Spleen (tissue), 11 donors: ENCODE data around the gene ABCC10. TPM values are rescaled to one million over a fixed set of nuclear protein-coding genes. Genes with fewer than 3 reads are reported as not detected.
"Not testable (repeated sequence)": the region's sequence is repeated elsewhere in the genome, so short reads cannot be mapped to it uniquely, and the experiment has no call there.

Source experiments
- DNase-seq: peaks from one replicate; pipeline ENCODE4 v3.0.0-alpha.2; 2020
- H3K27ac ChIP-seq, 8 donors: fragments of 200-600 bp; sonication (generic) in 7 of 8; 1 replicate in 4 of 8; 2 replicates in 4 of 8; pipeline versions ENCODE4 v1.5.0 to v1.8.0; 2016 to 2021; ENCODE audit warnings: inconsistent platforms in 4 of 8, mild to moderate bottlenecking in 4 of 8, moderate library complexity in 1 of 8
- H3K27me3 ChIP-seq, 7 donors: fragments of 200-600 bp; sonication (generic) in 6 of 7; replicated peaks in 1 of 7; 1 replicate in 4 of 7; 2 replicates in 3 of 7; pipeline versions ENCODE4 v1.5.0 to v1.8.0; 2016 to 2021; ENCODE audit warnings: inconsistent platforms in 3 of 7, mild to moderate bottlenecking in 1 of 7
- H3K36me3 ChIP-seq, 6 donors: fragments of 200-600 bp; sonication (generic) in 5 of 6; 1 replicate in 4 of 6; 2 replicates in 2 of 6; pipeline versions ENCODE4 v1.5.0 to v1.8.0; 2016 to 2021; ENCODE audit warnings: inconsistent platforms in 2 of 6
- H3K4me1 ChIP-seq, 6 donors: fragments of 200-600 bp; sonication (generic) in 5 of 6; 1 replicate in 3 of 6; 2 replicates in 3 of 6; pipeline versions ENCODE4 v1.5.0 to v1.8.0; 2016 to 2021; ENCODE audit warnings: inconsistent platforms in 3 of 6
- H3K4me3 ChIP-seq, 8 donors: fragments of 200-600 bp; sonication (generic) in 7 of 8; 1 replicate in 4 of 8; 2 replicates in 4 of 8; pipeline versions ENCODE4 v1.5.0 to v1.8.0; 2016 to 2021; ENCODE audit warnings: inconsistent platforms in 4 of 8, mild to moderate bottlenecking in 4 of 8, moderate library complexity in 2 of 8
- H3K9me3 ChIP-seq, 8 donors: fragments of 200-600 bp; sonication (generic) in 7 of 8; 1 replicate in 4 of 8; 2 replicates in 4 of 8; pipeline versions ENCODE4 v1.5.0 to v1.8.0; 2016 to 2021; ENCODE audit warnings: inconsistent platforms in 4 of 8
- POLR2A ChIP-seq, 3 donors: fragments of 450-650 bp; IDR thresholded peaks; one replicate each; pipeline ENCODE4 v1.5.1; 2017; ENCODE audit warnings: antibody characterized with exemption in 3 of 3, mild to moderate bottlenecking in 1 of 3
- POLR2AphosphoS5 ChIP-seq, 3 donors: sonication (generic); formaldehyde crosslinking; IDR thresholded peaks; one replicate each; pipeline ENCODE4 v1.5.1; 2017; ENCODE audit warnings: antibody characterized with exemption in 3 of 3
- WGBS, 5 donors: extraction: QIAGEN DNeasy Blood & Tissue Kit in 3 of 5; methylation state at CpG; one replicate each; pipeline versions ENCODE4 v1.1.5 to v1.1.7; 2013 to 2018; 5-methylcytosine and 5-hydroxymethylcytosine counted together
- intact Hi-C: fragments of 100-400 bp; cut with DNase I; formaldehyde crosslinking; loops from one replicate; pipeline ENCODE4 v1.15.0; 2023; ENCODE audit warnings: low total_unique reads
- polyA plus RNA-seq, 3 donors: library from polyadenylated mRNA; stranded (reverse); fragments of 200-250 nt; gene quantifications; one replicate each; pipeline ENCODE4 v1.2.1, GENCODE V29; 2013
- total RNA-seq, 7 donors: library from RNA; depleted of rRNA in 3 of 7; stranded (reverse); fragments of >200 nt in 3 of 7; fragmentation: NEBNext Ultra II Directional in 4 of 7; extraction: Animal tissue kit (Norgen Biotek cat#: 25700) in 4 of 7; gene quantifications; one replicate each; pipeline versions ENCODE4 v1.1.0 to v1.2.1, GENCODE V29; 2016 to 2021
- TF ChIP-seq, protein P1 (sequence below), 11 experiments: fragments of 200-600 bp in 7 of 11; fragments of 450-650 bp in 4 of 11; sonication (generic) in 4 of 11; IDR thresholded peaks in 8 of 11; conservative IDR thresholded peaks in 3 of 11; 1 replicate in 7 of 11; 2 replicates in 4 of 11; pipeline versions ENCODE4 v1.4.0 to v1.8.0; 2016 to 2021; ENCODE audit warnings: antibody characterized with exemption in 11 of 11, inconsistent platforms in 4 of 11, mild to moderate bottlenecking in 1 of 11
- donor health status: healthy with polysubstance abuse.
- donor health status: DM: no; HTN: no; CAD: no; lungs with moderate emphysema.
- donor health status: DM: no; HTN: no; CAD: no.
- donor health status: Bipolar disorder and iron deficiency.
- donor health status: healthy.
- donor health status: DM: no; HTN: no; CAD: no.
- donor health status: DM: yes; HTN: yes; CAD: no.

Gene ABCC10
- total and polyA plus RNA-seq, 10 donors: 13.1 to 52.6 (median 31.6) TPM

DNA sequence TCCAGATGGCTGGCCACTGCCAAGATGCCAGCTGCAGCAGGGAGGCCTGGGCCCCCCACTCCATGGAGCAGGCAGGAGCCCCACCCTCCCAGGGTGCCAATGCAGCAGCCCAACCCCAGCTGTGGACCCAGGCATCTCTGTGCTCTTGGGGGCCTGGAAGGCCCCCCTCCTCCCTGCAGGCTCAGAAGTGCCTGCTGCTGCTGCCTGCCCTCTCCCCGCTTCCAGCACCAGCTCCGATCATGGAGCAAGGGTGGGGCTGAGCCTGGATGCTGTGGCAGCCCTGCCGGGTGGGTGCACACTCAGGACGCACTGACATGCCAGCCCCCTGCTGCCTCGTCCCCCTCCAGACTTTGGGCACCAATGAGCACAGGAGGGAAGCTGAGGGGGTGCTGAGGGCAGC lies 14.8 kb upstream of the ABCC10 start:
- H3K4me1 ChIP-seq: no peaks in the 10 kb centered on the region
- no peak overlapping the region for H3K27ac ChIP-seq
- H3K4me3 ChIP-seq: no peak overlapping the region
- peaks cover 0 to 9% (median 0%) of the 10 kb centered on the region in 8 donors for H3K9me3 ChIP-seq
- no peak for DNase-seq
- no peaks in the 10 kb centered on the region for H3K36me3 ChIP-seq
- 69 to 91% (median 77%) methylated on average over 5 of the region's 5 CpGs for WGBS, 5 donors
- H3K27me3 ChIP-seq: peaks cover 0 to 12% (median 0%) of the 10 kb centered on the region in 7 donors
- TF ChIP-seq POLR2A (IDR thresholded peaks at IDR 0.05): no peak
- TF ChIP-seq POLR2AphosphoS5 (IDR thresholded peaks at IDR 0.05): no peak
- TF ChIP-seq, protein P1, sequence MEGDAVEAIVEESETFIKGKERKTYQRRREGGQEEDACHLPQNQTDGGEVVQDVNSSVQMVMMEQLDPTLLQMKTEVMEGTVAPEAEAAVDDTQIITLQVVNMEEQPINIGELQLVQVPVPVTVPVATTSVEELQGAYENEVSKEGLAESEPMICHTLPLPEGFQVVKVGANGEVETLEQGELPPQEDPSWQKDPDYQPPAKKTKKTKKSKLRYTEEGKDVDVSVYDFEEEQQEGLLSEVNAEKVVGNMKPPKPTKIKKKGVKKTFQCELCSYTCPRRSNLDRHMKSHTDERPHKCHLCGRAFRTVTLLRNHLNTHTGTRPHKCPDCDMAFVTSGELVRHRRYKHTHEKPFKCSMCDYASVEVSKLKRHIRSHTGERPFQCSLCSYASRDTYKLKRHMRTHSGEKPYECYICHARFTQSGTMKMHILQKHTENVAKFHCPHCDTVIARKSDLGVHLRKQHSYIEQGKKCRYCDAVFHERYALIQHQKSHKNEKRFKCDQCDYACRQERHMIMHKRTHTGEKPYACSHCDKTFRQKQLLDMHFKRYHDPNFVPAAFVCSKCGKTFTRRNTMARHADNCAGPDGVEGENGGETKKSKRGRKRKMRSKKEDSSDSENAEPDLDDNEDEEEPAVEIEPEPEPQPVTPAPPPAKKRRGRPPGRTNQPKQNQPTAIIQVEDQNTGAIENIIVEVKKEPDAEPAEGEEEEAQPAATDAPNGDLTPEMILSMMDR (IDR thresholded peaks at IDR 0.05 in 8 of 11, conservative IDR thresholded peaks at IDR 0.05 in 3 of 11): no peak
- intact Hi-C loops: no loop called here

DNA sequence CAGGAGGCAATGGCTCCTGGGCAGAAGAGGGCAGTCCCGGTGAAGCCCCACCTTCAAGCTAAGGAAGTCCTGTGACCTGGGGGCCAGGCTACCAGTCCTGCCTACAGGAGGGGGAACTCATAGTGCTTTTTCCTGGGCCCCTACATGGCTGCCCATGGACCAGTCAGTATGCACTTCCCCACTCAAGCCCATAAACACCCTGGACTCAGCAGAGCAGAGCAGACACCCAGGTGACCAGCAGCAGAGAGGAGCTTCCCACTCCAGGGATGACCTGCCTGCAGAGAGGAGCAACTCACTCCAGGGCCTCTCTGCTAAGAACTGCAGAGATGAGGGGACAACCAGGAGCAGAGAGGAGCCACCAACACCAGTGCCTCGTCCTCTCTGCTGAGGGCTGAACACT lies 14.3 kb upstream of the ABCC10 start:
- no peak overlapping the region for H3K4me3 ChIP-seq
- TF ChIP-seq POLR2AphosphoS5 (IDR thresholded peaks at IDR 0.05) (no peak), POLR2A (IDR thresholded peaks at IDR 0.05) (no peak)
- no peak for DNase-seq

DNA sequence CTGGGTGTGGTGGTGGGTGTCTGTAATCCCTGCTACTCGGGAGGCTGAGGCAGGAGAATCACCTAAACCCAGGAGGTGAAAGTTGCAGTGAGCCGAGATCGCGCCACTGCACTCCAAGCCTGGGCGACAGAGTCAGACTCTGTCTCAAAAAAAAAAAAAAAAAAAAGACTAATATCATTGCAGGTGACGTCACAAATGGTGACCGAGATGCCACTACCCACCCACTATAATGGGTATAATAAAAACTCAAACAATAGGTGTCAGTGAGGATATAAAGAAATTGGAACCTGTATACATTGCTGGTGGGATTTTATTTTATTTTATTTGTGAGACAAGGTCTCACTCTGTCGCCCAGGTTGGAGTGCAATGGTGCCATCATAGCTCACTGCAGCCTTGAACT lies 12.1 kb upstream of the ABCC10 start:
- DNase-seq, H3K27me3 ChIP-seq, H3K9me3 ChIP-seq, H3K27ac ChIP-seq, H3K4me1 ChIP-seq, intact Hi-C loops, H3K36me3 ChIP-seq, H3K4me3 ChIP-seq: not testable (repeated sequence)
- WGBS, 5 donors: 89 to 94% (median 92%) methylated on average over 8 of the region's 8 CpGs

More for the DNA sequence above, 14.3 kb upstream of the ABCC10 start:
- H3K36me3 ChIP-seq: no peaks in the 10 kb centered on the region
- H3K27ac ChIP-seq: no peak overlapping the region
- no peaks in the 10 kb centered on the region for H3K4me1 ChIP-seq
- WGBS, 5 donors: 90 to 100% (median 95%) methylated on average over 1 to 2 of the region's 2 CpGs
- peaks cover 0 to 9% (median 0%) of the 10 kb centered on the region in 8 donors for H3K9me3 ChIP-seq
- intact Hi-C loops: no loop called here
- peaks cover 0 to 7% (median 0%) of the 10 kb centered on the region in 7 donors for H3K27me3 ChIP-seq

DNA sequence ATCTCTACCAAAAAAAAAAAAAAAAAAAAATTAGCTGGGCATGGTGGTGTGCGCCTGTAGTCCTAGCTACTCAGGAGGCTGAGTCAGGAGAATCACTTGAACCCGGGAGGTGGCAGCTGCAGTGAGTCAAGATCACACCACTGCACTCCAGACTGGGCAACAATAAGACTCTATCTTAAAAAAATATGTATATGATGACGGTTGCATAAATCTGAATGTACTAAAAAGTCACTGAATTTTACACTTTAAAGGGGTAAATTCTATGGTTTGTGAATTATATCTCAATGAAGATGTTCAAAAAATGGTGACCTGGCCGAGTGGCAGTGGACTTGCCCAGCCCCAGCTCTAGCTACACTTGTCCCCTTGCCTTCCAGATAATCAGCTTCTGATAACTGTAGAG lies 10.4 kb upstream of the ABCC10 start:
- no peaks in the 10 kb centered on the region for H3K36me3 ChIP-seq
- no peak for DNase-seq
- H3K9me3 ChIP-seq: peaks cover 0 to 9% (median 0%) of the 10 kb centered on the region in 8 donors
- H3K27ac ChIP-seq: no peak overlapping the region
- no peaks in the 10 kb centered on the region for H3K4me1 ChIP-seq
- 80 to 88% (median 83%) methylated on average over 4 of the region's 4 CpGs for WGBS, 5 donors
- no peak overlapping the region for H3K4me3 ChIP-seq
- intact Hi-C loops: no loop called here
- H3K27me3 ChIP-seq: peaks cover 0 to 4% (median 0%) of the 10 kb centered on the region in 7 donors
- TF ChIP-seq POLR2AphosphoS5 (IDR thresholded peaks at IDR 0.05) (no peak), POLR2A (IDR thresholded peaks at IDR 0.05) (no peak)
- TF ChIP-seq, protein P1 (IDR thresholded peaks at IDR 0.05 in 8 of 11, conservative IDR thresholded peaks at IDR 0.05 in 3 of 11): no peak

GRCh38 chr6:43420012-43420709 lies 7.2 kb upstream of the ABCC10 start:
- intact Hi-C loops: no loop called here
- 59 to 69% (median 65%) methylated on average over 5 of the region's 5 CpGs for WGBS, 5 donors
- H3K27me3 ChIP-seq: no peaks in the 10 kb centered on the region

More at GRCh38 chr6:43420012-43420709, 7.2 kb upstream of the ABCC10 start:
- no peak for DNase-seq
- no peaks in the 10 kb centered on the region for H3K36me3 ChIP-seq
- TF ChIP-seq, protein P1 (IDR thresholded peaks at IDR 0.05 in 8 of 11, conservative IDR thresholded peaks at IDR 0.05 in 3 of 11): no peak
- TF ChIP-seq POLR2AphosphoS5 (IDR thresholded peaks at IDR 0.05) (no peak), POLR2A (IDR thresholded peaks at IDR 0.05) (no peak)
- H3K4me1 ChIP-seq: no peaks in the 10 kb centered on the region
- no peak overlapping the region for H3K27ac ChIP-seq
- no peak overlapping the region for H3K4me3 ChIP-seq
- H3K9me3 ChIP-seq: no peaks in the 10 kb centered on the region
